ENCODE results near the gene SMG7.

The SMG7 gene

GRCh38 chr1:183589384-183589783 lies 117.1 kb downstream of the SMG7 start (continued):
- TF ChIP-seq ZBTB10 (tag by site-specific recombination; IDR thresholded peaks at IDR 0.05): no peak

- Histone ChIP-seq H3K36me3 (ENCODE audit: control insufficient read depth in 2 of 2, insufficient read depth in 1 of 2, low read length in 2 of 2) (no peaks in the 10 kb centered on the region), H3K4me1 (ENCODE audit: control insufficient read depth, insufficient read depth, low read length) (no peaks in the 10 kb centered on the region), H3K4me3 (ENCODE audit: low read depth, low read length) (no peak overlapping the region), H3K27ac (ENCODE audit: extremely low read depth, low read depth, low read length) (no peak overlapping the region), H3K9me3 (ENCODE audit: control insufficient read depth, insufficient read depth, low read depth, low read length) (no peaks in the 10 kb centered on the region)
- no peak for TF ChIP-seq ZNF645 (tag by site-specific recombination; IDR thresholded peaks at IDR 0.05)
- TF ChIP-seq TRIM28 (IDR thresholded peaks at IDR 0.05; ENCODE audit: borderline replicate concordance, low read length): no peak
- TF ChIP-seq RBAK (tag by site-specific recombination; IDR thresholded peaks at IDR 0.05): no peak
- no peak for TF ChIP-seq ZNF843 (tag by site-specific recombination; IDR thresholded peaks at IDR 0.05)
- TF ChIP-seq IKZF3 (tag by site-specific recombination; IDR thresholded peaks at IDR 0.05): no peak
- no peak for TF ChIP-seq ZNF221 (tag by site-specific recombination; IDR thresholded peaks at IDR 0.05; ENCODE audit: borderline replicate concordance)
- TF ChIP-seq ZNF155 (tag by site-specific recombination; IDR thresholded peaks at IDR 0.05): no peak
- no peak for TF ChIP-seq ZNF747 (tag by site-specific recombination; IDR thresholded peaks at IDR 0.05)
- ChIA-PET POLR2A (no interaction called here), CTCF (no interaction called here)
Measured at GRCh38 chr1:183589874-183590243, 117.6 kb downstream of the SMG7 start.

GRCh38 chr1:183590244-183591191 lies 118.2 kb downstream of the SMG7 start, which contains the start of gene NCF2:
TSS of gene NCF2 (minus strand) at chr1:183590459. CDS start at chr1:183590329, 130 bp downstream.
- H3K9me3 ChIP-seq (ENCODE audit: control insufficient read depth, insufficient read depth, low read depth, low read length): no peaks in the 10 kb centered on the region
- ChIA-PET CTCF (interaction anchor here (0.7 to 1.0 kb wide), 2 partner anchors 8 to 313 kb away, joined by 4 read pairs; no protein-coding TSS in a partner anchor), POLR2A (no interaction called here)
- no peak within 1 kb of the TSS for H3K4me3 ChIP-seq (ENCODE audit: low read depth, low read length)
- no peak within 1 kb of the TSS for H3K27ac ChIP-seq (ENCODE audit: extremely low read depth, low read depth, low read length)
- no peak for TF ChIP-seq ZNF513 (tag by site-specific recombination; IDR thresholded peaks at IDR 0.05)
- no peak for TF ChIP-seq SALL2 (tag by site-specific recombination; IDR thresholded peaks at IDR 0.05; ENCODE audit: borderline replicate concordance)
- TF ChIP-seq ZNF155 (tag by site-specific recombination; IDR thresholded peaks at IDR 0.05): no peak
- no peak for TF ChIP-seq ZNF670 (tag by site-specific recombination; IDR thresholded peaks at IDR 0.05; ENCODE audit: low read depth)
- TF ChIP-seq ZNF121 (tag by site-specific recombination; IDR thresholded peaks at IDR 0.05): no peak
- TF ChIP-seq ZBTB17 (tag by site-specific recombination; IDR thresholded peaks at IDR 0.05): no peak
- no peak for TF ChIP-seq ZNF366 (tag by site-specific recombination; conservative IDR thresholded peaks at IDR 0.05)
- no peaks in the 10 kb centered on the region for H3K36me3 ChIP-seq (ENCODE audit: control insufficient read depth in 2 of 2, insufficient read depth in 1 of 2, low read length in 2 of 2)
- no peaks in the 10 kb centered on the region for H3K4me1 ChIP-seq (ENCODE audit: control insufficient read depth, insufficient read depth, low read length)

Measured in HEK293 (cell line).